DMS53 treated with DMSO at 0.1 percent for 48 hours (cell line): ENCODE data around the gene ENG.
"Not testable (repeated sequence)": the region's sequence is repeated elsewhere in the genome, so short reads cannot be mapped to it uniquely, and the experiment has no call there.

Experiments used
- DNase-seq: peaks from one replicate; lab custom pipeline; 2025; ENCODE audit not compliant: unreplicated experiment; lab: John Stamatoyannopoulos, UW

The ENG gene

GRCh38 chr9:127878652-127879390 is 24.4 kb upstream of the ENG start:
- DNase-seq, result no peak

GRCh38 chr9:127878001-127878651 is 23.7 kb upstream of the ENG start:
- peak; percentile 32 for DNase-seq

- peak; percentile 42 for DNase-seq
Measured at GRCh38 chr9:127877566-127877998, 23.1 kb upstream of the ENG start, which contains the start of gene AK1. Gene AK1, minus strand, starts transcription at chr9:127877675. Its CDS starts 3,058 bp downstream, at chr9:127874617.

- no peak for DNase-seq
Measured at GRCh38 chr9:127876764-127877562, 22.5 kb upstream of the ENG start.

GRCh38 chr9:127876026-127876763 is 21.7 kb upstream of the ENG start:
- no peak for DNase-seq

- DNase-seq, result no peak
Measured at GRCh38 chr9:127875306-127875966, 21.0 kb upstream of the ENG start.

- no peak for DNase-seq
Measured at GRCh38 chr9:127874301-127875221, 20.1 kb upstream of the ENG start.

GRCh38 chr9:127873886-127874285 is 19.4 kb upstream of the ENG start:
- no peak for DNase-seq

GRCh38 chr9:127873223-127873691 is 18.8 kb upstream of the ENG start:
- no peak for DNase-seq

GRCh38 chr9:127872369-127873222 is 18.1 kb upstream of the ENG start:
- DNase-seq, result no peak

GRCh38 chr9:127871531-127871930 is 17.1 kb upstream of the ENG start:
- DNase-seq, result no peak

- DNase-seq, result no peak
Measured at GRCh38 chr9:127870887-127871286, 16.4 kb upstream of the ENG start.

GRCh38 chr9:127870153-127870491 is 15.7 kb upstream of the ENG start:
- not testable (repeated sequence) for DNase-seq

- peak; percentile 78 for DNase-seq
Measured at GRCh38 chr9:127869310-127870152, 15.1 kb upstream of the ENG start.

- no peak for DNase-seq
Measured at GRCh38 chr9:127868278-127868902, 13.9 kb upstream of the ENG start.

GRCh38 chr9:127867356-127868277 is 13.2 kb upstream of the ENG start:
- DNase-seq, result no peak
